Stimulated activated CD8-positive, alpha-beta memory T cell treated with anti-CD3 and anti-CD28 coated beads, Interleukin-7, amount 100 ng/mL, for 24 hours (primary cell): ENCODE data around the gene DUOX1.

Experiments
- DNase-seq: peaks from one replicate; pipeline ENCODE4 v3.0.0-alpha.2; 2020; ENCODE audit warnings: low read depth

Gene DUOX1

GRCh38 chr15:45168751-45169551, 39.2 kb downstream of the DUOX1 start:
- no peak for DNase-seq

- no peak for DNase-seq
Observed at GRCh38 chr15:45169608-45170480, 40.0 kb downstream of the DUOX1 start.

- no peak for DNase-seq
Observed at GRCh38 chr15:45171912-45172311, 42.1 kb downstream of the DUOX1 start.

- DNase-seq = no peak
Observed at GRCh38 chr15:45174069-45174468, 44.3 kb downstream of the DUOX1 start.

GRCh38 chr15:45174577-45174976, 44.8 kb downstream of the DUOX1 start:
- DNase-seq = no peak

- DNase-seq = no peak
Observed at GRCh38 chr15:45177285-45177684, 47.5 kb downstream of the DUOX1 start.

GRCh38 chr15:45179221-45179985, 49.6 kb downstream of the DUOX1 start:
- no peak for DNase-seq

GRCh38 chr15:45180201-45180600, 50.4 kb downstream of the DUOX1 start:
- DNase-seq = no peak

- DNase-seq = no peak
Observed at GRCh38 chr15:45180648-45181436, 51.0 kb downstream of the DUOX1 start.

- DNase-seq = no peak
Observed at GRCh38 chr15:45181491-45182285, 51.9 kb downstream of the DUOX1 start.

GRCh38 chr15:45182996-45183395, 53.2 kb downstream of the DUOX1 start:
- DNase-seq = no peak

GRCh38 chr15:45183511-45183910, 53.7 kb downstream of the DUOX1 start:
- no peak for DNase-seq

GRCh38 chr15:45184562-45185041, 54.8 kb downstream of the DUOX1 start:
- no peak for DNase-seq

GRCh38 chr15:45185069-45185779, 55.4 kb downstream of the DUOX1 start:
- DNase-seq = no peak

- DNase-seq = no peak
Observed at GRCh38 chr15:45185903-45186770, 56.3 kb downstream of the DUOX1 start.

- no peak for DNase-seq
Observed at GRCh38 chr15:45186771-45187577, 57.2 kb downstream of the DUOX1 start.

GRCh38 chr15:45187578-45187893, 57.7 kb downstream of the DUOX1 start:
- DNase-seq = no peak
